NAMALWA (cell line): Measurements from ENCODE around the gene TGFB2.

Source experiments
- DNase-seq: peaks from one replicate; pipeline ENCODE4 v3.0.0-alpha.2; 2015; ENCODE audit warnings: low spot score

The TGFB2 gene

DNA sequence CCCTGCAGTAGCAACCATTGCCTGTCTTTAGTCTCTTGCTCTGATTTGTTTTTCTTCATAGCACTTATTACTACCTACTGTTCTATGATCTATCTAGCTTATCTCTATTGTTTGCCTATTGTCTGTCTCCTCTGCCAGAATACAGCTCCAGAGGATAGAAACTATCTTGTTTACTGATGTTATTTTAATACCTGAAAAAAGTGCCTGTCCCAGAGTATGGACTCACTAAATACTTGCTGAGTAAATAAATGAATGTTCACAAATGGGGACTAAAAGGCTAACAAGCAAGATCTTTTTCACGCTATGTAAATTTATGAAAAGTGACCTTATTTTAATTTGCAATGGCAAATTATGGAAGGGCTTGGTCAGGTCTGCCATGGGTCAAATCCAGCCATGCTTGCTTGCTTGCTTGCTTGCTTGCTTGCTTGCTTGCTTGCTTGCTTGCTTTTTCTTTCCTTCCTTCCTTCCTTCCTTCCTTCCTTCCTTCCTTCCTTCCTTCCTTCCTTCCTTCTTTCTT is 145.3 kb downstream of the TGFB2 start:
- no peak for DNase-seq

DNA sequence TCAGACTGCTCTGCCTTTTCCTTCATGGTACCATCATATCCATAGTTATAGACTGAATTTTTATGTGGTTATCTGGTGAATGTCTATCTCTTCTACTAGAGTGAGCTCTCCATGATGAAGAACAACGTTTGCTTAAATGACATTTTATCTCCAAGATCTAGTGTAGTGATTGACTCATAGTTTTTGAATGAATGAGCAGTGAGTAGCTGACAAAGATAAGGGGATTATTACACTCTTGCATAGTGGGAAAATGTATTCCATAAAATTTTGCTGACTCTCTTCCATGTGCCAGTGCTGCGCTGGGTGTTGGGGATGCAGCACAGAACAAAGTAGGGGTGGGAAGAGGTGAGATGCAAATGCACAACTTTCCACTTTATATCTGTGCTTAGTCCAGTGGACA is 147.7 kb downstream of the TGFB2 start:
- DNase-seq, result no peak

DNA sequence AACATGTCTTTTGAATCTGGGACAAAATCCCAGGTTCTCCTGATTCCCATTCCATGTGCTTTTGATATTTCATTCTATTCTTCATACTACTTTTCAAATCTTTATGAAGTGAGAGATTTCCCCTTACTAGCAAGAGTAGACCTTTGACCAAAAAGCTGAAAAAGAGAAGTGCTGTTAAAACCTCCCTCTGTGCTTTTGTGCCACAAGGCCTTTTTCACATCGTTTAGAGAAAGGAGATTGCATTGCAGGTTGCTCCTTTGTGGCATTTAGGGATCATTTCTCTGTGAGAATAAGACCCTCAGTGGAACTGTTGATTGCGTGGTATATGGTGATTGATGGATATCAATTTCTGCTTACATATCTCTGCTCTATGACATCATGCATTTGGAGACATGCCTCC is 148.8 kb downstream of the TGFB2 start:
- no peak for DNase-seq
